Neural cell (in vitro differentiated cells): ENCODE results near the gene ACRV1.
"Not testable (repeated sequence)": the region's sequence is repeated elsewhere in the genome, so short reads cannot be mapped to it uniquely, and the experiment has no call there.

Experiments used
- EP300 ChIP-seq: fragments of 450-650 bp; conservative IDR thresholded peaks from 2 replicates; pipeline ENCODE4 v1.6.1; 2014; ENCODE audit warnings: antibody characterized with exemption, mild to moderate bottlenecking, moderate library complexity; ENCODE audit not compliant: poor library complexity, severe bottlenecking
- EZH2 ChIP-seq: fragments of 200-600, 300-800 bp; shearing (Covaris generic), sonication (generic); IDR thresholded peaks from 2 replicates; pipeline ENCODE4 v1.6.1; 2014; ENCODE audit warnings: antibody characterized with exemption, low read length, borderline replicate concordance, mild to moderate bottlenecking; ENCODE audit not compliant: insufficient read depth, poor library complexity, severe bottlenecking
- MXI1 ChIP-seq: fragments of 450-650 bp; conservative IDR thresholded peaks from 2 replicates; pipeline ENCODE4 v1.6.1; 2014; ENCODE audit warnings: antibody characterized with exemption, mild to moderate bottlenecking; ENCODE audit not compliant: poor library complexity, severe bottlenecking
- POLR2AphosphoS5 ChIP-seq: IDR thresholded peaks from 2 replicates; pipeline ENCODE4 v1.6.1; 2012
- RAD21 ChIP-seq: fragments of 450-650 bp; conservative IDR thresholded peaks from 2 replicates; pipeline ENCODE4 v1.6.1; 2014; ENCODE audit warnings: antibody characterized with exemption, mild to moderate bottlenecking, moderate library complexity
- SMC3 ChIP-seq: fragments of 450-650 bp; conservative IDR thresholded peaks from 2 replicates; pipeline ENCODE4 v1.6.1; 2014; ENCODE audit warnings: antibody characterized with exemption, mild to moderate bottlenecking, moderate library complexity; ENCODE audit not compliant: poor library complexity
- TAF1 ChIP-seq: IDR thresholded peaks from 2 replicates; pipeline ENCODE4 v1.6.1; 2012; ENCODE audit warnings: low read depth
- TF ChIP-seq, protein P1 (sequence below): fragments of 450-650 bp; IDR thresholded peaks from 2 replicates; pipeline ENCODE4 v1.5.1; 2014; ENCODE audit warnings: antibody characterized with exemption, mild to moderate bottlenecking, moderate library complexity; ENCODE audit not compliant: poor library complexity, severe bottlenecking
- TF ChIP-seq, protein P2 (sequence below): IDR thresholded peaks from 2 replicates; pipeline ENCODE4 v1.6.1; 2012; ENCODE audit warnings: borderline replicate concordance

- TF ChIP-seq, protein P1, sequence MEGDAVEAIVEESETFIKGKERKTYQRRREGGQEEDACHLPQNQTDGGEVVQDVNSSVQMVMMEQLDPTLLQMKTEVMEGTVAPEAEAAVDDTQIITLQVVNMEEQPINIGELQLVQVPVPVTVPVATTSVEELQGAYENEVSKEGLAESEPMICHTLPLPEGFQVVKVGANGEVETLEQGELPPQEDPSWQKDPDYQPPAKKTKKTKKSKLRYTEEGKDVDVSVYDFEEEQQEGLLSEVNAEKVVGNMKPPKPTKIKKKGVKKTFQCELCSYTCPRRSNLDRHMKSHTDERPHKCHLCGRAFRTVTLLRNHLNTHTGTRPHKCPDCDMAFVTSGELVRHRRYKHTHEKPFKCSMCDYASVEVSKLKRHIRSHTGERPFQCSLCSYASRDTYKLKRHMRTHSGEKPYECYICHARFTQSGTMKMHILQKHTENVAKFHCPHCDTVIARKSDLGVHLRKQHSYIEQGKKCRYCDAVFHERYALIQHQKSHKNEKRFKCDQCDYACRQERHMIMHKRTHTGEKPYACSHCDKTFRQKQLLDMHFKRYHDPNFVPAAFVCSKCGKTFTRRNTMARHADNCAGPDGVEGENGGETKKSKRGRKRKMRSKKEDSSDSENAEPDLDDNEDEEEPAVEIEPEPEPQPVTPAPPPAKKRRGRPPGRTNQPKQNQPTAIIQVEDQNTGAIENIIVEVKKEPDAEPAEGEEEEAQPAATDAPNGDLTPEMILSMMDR, result not testable (repeated sequence)
- not testable (repeated sequence) for TF ChIP-seq EZH2, EP300, RAD21, POLR2AphosphoS5, MXI1, SMC3, TAF1
- TF ChIP-seq, protein P2, sequence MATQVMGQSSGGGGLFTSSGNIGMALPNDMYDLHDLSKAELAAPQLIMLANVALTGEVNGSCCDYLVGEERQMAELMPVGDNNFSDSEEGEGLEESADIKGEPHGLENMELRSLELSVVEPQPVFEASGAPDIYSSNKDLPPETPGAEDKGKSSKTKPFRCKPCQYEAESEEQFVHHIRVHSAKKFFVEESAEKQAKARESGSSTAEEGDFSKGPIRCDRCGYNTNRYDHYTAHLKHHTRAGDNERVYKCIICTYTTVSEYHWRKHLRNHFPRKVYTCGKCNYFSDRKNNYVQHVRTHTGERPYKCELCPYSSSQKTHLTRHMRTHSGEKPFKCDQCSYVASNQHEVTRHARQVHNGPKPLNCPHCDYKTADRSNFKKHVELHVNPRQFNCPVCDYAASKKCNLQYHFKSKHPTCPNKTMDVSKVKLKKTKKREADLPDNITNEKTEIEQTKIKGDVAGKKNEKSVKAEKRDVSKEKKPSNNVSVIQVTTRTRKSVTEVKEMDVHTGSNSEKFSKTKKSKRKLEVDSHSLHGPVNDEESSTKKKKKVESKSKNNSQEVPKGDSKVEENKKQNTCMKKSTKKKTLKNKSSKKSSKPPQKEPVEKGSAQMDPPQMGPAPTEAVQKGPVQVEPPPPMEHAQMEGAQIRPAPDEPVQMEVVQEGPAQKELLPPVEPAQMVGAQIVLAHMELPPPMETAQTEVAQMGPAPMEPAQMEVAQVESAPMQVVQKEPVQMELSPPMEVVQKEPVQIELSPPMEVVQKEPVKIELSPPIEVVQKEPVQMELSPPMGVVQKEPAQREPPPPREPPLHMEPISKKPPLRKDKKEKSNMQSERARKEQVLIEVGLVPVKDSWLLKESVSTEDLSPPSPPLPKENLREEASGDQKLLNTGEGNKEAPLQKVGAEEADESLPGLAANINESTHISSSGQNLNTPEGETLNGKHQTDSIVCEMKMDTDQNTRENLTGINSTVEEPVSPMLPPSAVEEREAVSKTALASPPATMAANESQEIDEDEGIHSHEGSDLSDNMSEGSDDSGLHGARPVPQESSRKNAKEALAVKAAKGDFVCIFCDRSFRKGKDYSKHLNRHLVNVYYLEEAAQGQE, result not testable (repeated sequence)
Observed at GRCh38 chr11:125704686-125705085, 24.0 kb upstream of the ACRV1 start.
